HepG2 (cell line): ENCODE data around the gene HDLBP. TPM values are rescaled to one million over a fixed set of nuclear protein-coding genes. Genes with fewer than 3 reads are reported as not detected.
A peak's percentile ranks its signal among the peaks of the same experiment; 100 is the strongest.

Experiments used
- ARID2 ChIP-seq: sonication (generic); formaldehyde crosslinking; IDR thresholded peaks from 2 replicates; pipeline ENCODE4 v1.8.1; 2022; ENCODE audit warnings: mild to moderate bottlenecking, missing genetic modification reagents, borderline replicate concordance
- CBX2 ChIP-seq, 2 experiments: fragments of 200-600 bp in 1 of 2; sonication (generic); formaldehyde crosslinking in 1 of 2; IDR thresholded peaks; 2 replicates each; pipeline versions ENCODE4 v1.7.0 to v1.8.1; 2018 to 2022; ENCODE audit warnings: low read depth in 2 of 2, low read length in 1 of 2, mild to moderate bottlenecking in 1 of 2, missing genetic modification reagents in 1 of 2
- CHD4 ChIP-seq: fragments of 200-600 bp; sonication (generic); IDR thresholded peaks from 2 replicates; pipeline ENCODE4 v1.7.0; 2017; ENCODE audit warnings: mild to moderate bottlenecking, low read length, borderline replicate concordance
- FIP1L1 ChIP-seq: fragments of 200-400 bp; formaldehyde crosslinking; IDR thresholded peaks from 2 replicates; pipeline ENCODE4 v1.6.1; 2018; ENCODE audit warnings: low read depth, mild to moderate bottlenecking, low read length, moderate library complexity, borderline replicate concordance; ENCODE audit not compliant: insufficient read depth
- ZNF274 ChIP-seq: sonication (generic); formaldehyde crosslinking; IDR thresholded peaks from 2 replicates; pipeline ENCODE4 v1.5.1; 2020; ENCODE audit warnings: mild to moderate bottlenecking, missing genetic modification reagents
- ZNF615 ChIP-seq: sonication (generic); formaldehyde crosslinking; IDR thresholded peaks from 2 replicates; pipeline ENCODE4 v1.5.0; 2020; ENCODE audit warnings: mild to moderate bottlenecking, missing genetic modification reagents, borderline replicate concordance
- ZNF883 ChIP-seq: sonication (generic); formaldehyde crosslinking; IDR thresholded peaks from 2 replicates; pipeline ENCODE4 v1.5.1; 2020; ENCODE audit warnings: mild to moderate bottlenecking, missing genetic modification reagents; ENCODE audit errors: not compliant biosample characterization
- polyA plus RNA-seq, 8 experiments: library from polyadenylated mRNA; depleted of rRNA in 3 of 8; stranded (reverse) in 7 of 8; unstranded in 1 of 8; fragments of >200 nt; fragmentation: Illumina TruSeq in 4 of 8; extraction: Trizol in 4 of 8; gene quantifications; 2 replicates each; pipeline versions ENCODE4 v1.2.1 to v1.2.3, GENCODE V29; 2011 to 2016; ENCODE audit warnings: low read depth in 4 of 8, missing spikeins in 1 of 8, mixed read lengths in 1 of 8; ENCODE audit not compliant: insufficient read depth in 1 of 8
- total RNA-seq, 5 experiments: library from RNA; depleted of rRNA; stranded (reverse); fragments of >200 nt; fragmentation: Illumina TruSeq; extraction: Trizol; gene quantifications; 2 replicates each; pipeline ENCODE4 v1.2.3, GENCODE V29; 2016; ENCODE audit warnings: low read depth in 1 of 5
- TF ChIP-seq, protein P1 (sequence below): sonication (generic); formaldehyde crosslinking; IDR thresholded peaks from 2 replicates; pipeline ENCODE4 v1.5.1; 2020; ENCODE audit warnings: mild to moderate bottlenecking, missing genetic modification reagents, moderate library complexity
- TF ChIP-seq, protein P2 (sequence below): sonication (generic); formaldehyde crosslinking; IDR thresholded peaks from 2 replicates; pipeline ENCODE4 v1.4.0; 2020; ENCODE audit warnings: mild to moderate bottlenecking, missing genetic modification reagents
- TF ChIP-seq, protein P3 (sequence below), 2 experiments: sonication (generic) in 1 of 2; formaldehyde crosslinking in 1 of 2; IDR thresholded peaks; 2 replicates each; pipeline versions ENCODE4 v1.4.0 to v1.6.1; 2018 to 2020; ENCODE audit warnings: missing genetic modification reagents in 2 of 2, borderline replicate concordance in 1 of 2, low read depth in 1 of 2, mild to moderate bottlenecking in 1 of 2, missing biosample characterization in 1 of 2

HDLBP gene
- total and polyA plus RNA-seq, 2 of the 13 experiments (the other 11 are each of a cell fraction or from before 2014, with no cell fraction given): 464 to 707 TPM

DNA sequence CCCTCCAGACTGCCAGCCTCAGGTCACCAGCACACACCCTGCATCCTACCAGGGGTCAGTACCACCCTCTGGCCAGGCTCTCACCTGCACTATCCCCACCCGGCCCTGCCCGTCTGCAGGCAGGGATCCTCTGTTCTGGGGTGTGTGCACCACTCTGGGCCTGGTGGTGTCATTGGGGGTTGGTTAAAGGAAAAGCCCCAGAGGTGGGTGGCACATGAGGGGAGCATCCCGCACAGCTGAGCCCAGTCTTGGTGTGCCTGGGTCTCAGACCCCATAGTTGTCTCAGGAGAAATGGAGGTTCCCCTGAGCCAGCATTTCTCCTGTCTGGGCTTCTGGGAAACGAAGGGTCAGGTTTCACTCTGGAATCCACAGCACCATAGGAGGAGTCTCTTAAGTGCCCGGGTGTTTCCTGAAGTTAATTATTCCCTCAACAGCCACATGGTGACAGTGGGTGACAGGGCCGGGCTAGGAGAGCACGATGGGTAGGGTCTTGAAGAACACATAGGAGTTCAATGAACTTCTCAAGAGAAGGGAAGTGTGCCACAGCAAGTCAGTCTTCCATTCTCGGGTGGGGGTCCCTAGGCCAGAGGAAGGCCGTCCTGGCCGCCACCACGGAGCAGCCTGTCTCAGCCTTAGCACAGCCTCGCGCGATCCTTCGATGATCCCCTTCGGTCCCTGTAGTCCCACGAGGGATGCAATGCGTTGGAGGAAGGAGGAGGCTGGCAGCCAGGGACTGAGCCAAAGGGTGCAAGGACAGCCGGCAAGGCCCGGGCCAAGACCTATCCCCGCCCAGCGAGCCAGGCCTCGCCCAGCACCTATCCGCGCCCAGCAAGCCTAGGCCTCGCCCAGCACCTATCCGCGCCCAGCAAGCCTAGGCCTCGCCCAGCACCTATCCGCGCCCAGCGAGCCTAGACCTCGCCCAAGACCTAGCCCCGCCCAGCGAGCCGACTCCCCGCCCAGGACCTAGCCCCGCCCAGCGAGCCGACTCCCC lies 39.5 kb upstream of the HDLBP start (continued):
- TF ChIP-seq, protein P1, sequence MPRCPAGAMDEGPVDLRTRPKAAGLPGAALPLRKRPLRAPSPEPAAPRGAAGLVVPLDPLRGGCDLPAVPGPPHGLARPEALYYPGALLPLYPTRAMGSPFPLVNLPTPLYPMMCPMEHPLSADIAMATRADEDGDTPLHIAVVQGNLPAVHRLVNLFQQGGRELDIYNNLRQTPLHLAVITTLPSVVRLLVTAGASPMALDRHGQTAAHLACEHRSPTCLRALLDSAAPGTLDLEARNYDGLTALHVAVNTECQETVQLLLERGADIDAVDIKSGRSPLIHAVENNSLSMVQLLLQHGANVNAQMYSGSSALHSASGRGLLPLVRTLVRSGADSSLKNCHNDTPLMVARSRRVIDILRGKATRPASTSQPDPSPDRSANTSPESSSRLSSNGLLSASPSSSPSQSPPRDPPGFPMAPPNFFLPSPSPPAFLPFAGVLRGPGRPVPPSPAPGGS (CRISPR knock-in tag): peak; percentile 59; the same call in 1 of the 2 replicates
- TF ChIP-seq ZNF883: peak; percentile 50
- no peak for TF ChIP-seq CBX2 (IDR thresholded peaks at IDR 0.05; ENCODE audit: low read depth, low read length)
- TF ChIP-seq CBX2 (CRISPR knock-in tag; IDR thresholded peaks at IDR 0.05; ENCODE audit: low read depth): no peak
- TF ChIP-seq, protein P2, sequence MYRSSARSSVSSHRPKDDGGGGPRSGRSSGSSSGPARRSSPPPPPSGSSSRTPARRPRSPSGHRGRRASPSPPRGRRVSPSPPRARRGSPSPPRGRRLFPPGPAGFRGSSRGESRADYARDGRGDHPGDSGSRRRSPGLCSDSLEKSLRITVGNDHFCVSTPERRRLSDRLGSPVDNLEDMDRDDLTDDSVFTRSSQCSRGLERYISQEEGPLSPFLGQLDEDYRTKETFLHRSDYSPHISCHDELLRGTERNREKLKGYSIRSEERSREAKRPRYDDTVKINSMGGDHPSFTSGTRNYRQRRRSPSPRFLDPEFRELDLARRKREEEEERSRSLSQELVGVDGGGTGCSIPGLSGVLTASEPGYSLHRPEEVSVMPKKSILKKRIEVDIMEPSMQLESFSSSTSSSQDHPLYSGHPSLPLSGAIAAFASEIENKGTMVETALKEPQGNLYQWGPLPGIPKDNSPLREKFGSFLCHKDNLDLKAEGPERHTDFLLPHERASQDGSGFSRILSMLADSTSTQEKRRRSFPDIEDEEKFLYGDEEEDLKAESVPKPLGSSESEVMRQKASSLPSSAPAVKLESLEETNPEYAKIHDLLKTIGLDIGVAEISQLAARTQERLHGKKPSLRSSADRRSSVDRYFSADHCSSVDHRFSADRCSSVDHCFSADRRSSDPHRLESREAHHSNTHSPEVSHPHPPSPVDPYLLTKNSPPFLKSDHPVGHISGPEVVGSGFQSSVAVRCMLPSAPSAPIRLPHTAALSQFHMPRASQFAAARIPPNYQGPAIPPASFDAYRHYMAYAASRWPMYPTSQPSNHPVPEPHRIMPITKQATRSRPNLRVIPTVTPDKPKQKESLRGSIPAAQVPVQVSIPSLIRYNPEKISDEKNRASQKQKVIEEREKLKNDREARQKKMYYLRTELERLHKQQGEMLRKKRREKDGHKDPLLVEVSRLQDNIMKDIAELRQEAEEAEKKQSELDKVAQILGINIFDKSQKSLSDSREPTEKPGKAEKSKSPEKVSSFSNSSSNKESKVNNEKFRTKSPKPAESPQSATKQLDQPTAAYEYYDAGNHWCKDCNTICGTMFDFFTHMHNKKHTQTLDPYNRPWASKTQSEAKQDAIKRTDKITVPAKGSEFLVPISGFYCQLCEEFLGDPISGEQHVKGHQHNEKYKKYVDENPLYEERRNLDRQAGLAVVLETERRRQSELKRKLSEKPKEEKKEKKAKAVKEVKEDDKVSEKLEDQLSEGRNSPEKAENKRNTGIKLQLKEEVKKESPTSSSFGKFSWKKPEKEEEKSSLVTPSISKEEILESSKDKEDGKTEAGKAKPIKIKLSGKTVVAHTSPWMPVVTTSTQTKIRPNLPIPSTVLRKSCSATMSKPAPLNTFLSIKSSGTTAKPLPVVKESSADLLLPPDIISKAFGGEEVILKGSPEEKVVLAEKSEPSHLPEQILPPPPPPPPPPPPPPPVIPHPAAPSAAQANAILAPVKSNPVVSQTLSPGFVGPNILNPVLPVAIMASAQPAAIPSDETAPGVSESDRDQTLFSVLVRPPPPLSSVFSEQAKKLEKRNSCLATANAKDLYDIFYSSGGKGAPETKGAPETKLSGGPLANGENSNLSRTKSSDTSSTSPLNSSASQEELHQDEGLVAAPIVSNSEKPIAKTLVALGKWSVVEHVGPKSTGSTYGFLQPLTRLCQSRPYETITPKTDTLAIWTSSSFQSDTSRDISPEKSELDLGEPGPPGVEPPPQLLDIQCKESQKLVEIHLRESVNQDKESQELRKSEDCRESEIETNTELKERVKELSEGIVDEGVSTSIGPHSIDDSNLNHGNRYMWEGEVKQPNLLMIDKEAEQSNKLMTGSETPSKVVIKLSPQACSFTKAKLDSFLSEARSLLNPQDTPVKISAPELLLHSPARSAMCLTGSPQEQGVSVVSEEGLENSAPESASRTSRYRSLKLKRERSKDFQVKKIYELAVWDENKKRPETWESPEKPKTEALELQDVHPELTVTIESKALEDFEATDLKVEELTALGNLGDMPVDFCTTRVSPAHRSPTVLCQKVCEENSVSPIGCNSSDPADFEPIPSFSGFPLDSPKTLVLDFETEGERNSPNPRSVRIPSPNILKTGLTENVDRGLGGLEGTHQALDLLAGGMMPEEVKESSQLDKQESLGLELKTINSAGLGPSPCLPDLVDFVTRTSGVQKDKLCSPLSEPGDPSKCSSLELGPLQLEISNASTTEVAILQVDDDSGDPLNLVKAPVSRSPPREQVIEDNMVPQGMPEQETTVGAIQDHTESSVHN (CRISPR knock-in tag): peak; percentile 19; the same call in 1 of the 2 replicates
- 0 out of 2 replicates have a peak, but pooled peaks have one; percentile 51 for TF ChIP-seq ZNF274
- peak; percentile 87 for TF ChIP-seq CHD4
- TF ChIP-seq ZNF615 (CRISPR knock-in tag): no peak
- TF ChIP-seq, protein P3, sequence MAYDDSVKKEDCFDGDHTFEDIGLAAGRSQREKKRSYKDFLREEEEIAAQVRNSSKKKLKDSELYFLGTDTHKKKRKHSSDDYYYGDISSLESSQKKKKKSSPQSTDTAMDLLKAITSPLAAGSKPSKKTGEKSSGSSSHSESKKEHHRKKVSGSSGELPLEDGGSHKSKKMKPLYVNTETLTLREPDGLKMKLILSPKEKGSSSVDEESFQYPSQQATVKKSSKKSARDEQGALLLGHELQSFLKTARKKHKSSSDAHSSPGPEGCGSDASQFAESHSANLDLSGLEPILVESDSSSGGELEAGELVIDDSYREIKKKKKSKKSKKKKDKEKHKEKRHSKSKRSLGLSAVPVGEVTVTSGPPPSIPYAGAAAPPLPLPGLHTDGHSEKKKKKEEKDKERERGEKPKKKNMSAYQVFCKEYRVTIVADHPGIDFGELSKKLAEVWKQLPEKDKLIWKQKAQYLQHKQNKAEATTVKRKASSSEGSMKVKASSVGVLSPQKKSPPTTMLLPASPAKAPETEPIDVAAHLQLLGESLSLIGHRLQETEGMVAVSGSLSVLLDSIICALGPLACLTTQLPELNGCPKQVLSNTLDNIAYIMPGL (CRISPR knock-in tag; IDR thresholded peaks at IDR 0.05; ENCODE audit: borderline replicate concordance in 1 of 2, low read depth in 1 of 2): peak in 1 of 2 experiments; percentile 51; a peak in 1 of 4 replicates
- TF ChIP-seq FIP1L1: no peak
- no peak for TF ChIP-seq ARID2 (CRISPR knock-in tag)
